GM18867 (cell line): ENCODE data around the gene FOLR1.
"Not testable (repeated sequence)": the region's sequence is repeated elsewhere in the genome, so short reads cannot be mapped to it uniquely, and the experiment has no call there.

Source experiments
- ATAC-seq: cut with Tn5 transposase; IDR thresholded peaks from one replicate; pipeline ENCODE4 v1.9.1; 2021; ENCODE audit warnings: mild to moderate bottlenecking, moderate library complexity; ENCODE audit not compliant: unreplicated experiment

Gene FOLR1

GRCh38 chr11:72180892-72181552 is 10.9 kb upstream of the FOLR1 start:
- ATAC-seq, result not testable (repeated sequence)

- ATAC-seq, result not testable (repeated sequence)
Observed at GRCh38 chr11:72181553-72181958, 10.4 kb upstream of the FOLR1 start.

GRCh38 chr11:72188267-72188666 is 3.7 kb upstream of the FOLR1 start:
- no peak for ATAC-seq

GRCh38 chr11:72189455-72190250 is 2.3 kb upstream of the FOLR1 start:
- no peak for ATAC-seq

- no peak for ATAC-seq
Observed at GRCh38 chr11:72190631-72191071, 1.3 kb upstream of the FOLR1 start.

- no peak for ATAC-seq
Observed at GRCh38 chr11:72195518-72196270, 3.8 kb downstream of the FOLR1 start.

GRCh38 chr11:72201445-72201844 is 9.5 kb downstream of the FOLR1 start:
- ATAC-seq, result not testable (repeated sequence)

- no peak for ATAC-seq
Observed at GRCh38 chr11:72202571-72202970, 10.6 kb downstream of the FOLR1 start.

- no peak for ATAC-seq
Observed at GRCh38 chr11:72203163-72203562, 11.2 kb downstream of the FOLR1 start.

GRCh38 chr11:72204886-72205285 is 12.9 kb downstream of the FOLR1 start:
- no peak for ATAC-seq

GRCh38 chr11:72206794-72207193 is 14.9 kb downstream of the FOLR1 start:
- ATAC-seq, result not testable (repeated sequence)

- no peak for ATAC-seq
Observed at GRCh38 chr11:72208281-72208680, 16.3 kb downstream of the FOLR1 start.

- ATAC-seq, result no peak
Observed at GRCh38 chr11:72209101-72209500, 17.2 kb downstream of the FOLR1 start.

- no peak for ATAC-seq
Observed at GRCh38 chr11:72216638-72217037, 24.7 kb downstream of the FOLR1 start, which contains the start of gene FOLR2. Gene FOLR2 (plus strand): TSS chr11:72216794. CDS start chr11:72218585, 1,791 bp downstream.

- no peak for ATAC-seq
Observed at GRCh38 chr11:72217841-72218240, 25.9 kb downstream of the FOLR1 start.

- ATAC-seq, result no peak
Observed at GRCh38 chr11:72218251-72218745, 26.4 kb downstream of the FOLR1 start.

GRCh38 chr11:72220696-72221363 is 28.9 kb downstream of the FOLR1 start:
- no peak for ATAC-seq

GRCh38 chr11:72221386-72222075 is 29.6 kb downstream of the FOLR1 start:
- no peak for ATAC-seq

- ATAC-seq, result no peak
Observed at GRCh38 chr11:72222106-72222891, 30.4 kb downstream of the FOLR1 start.
